Coronary artery (tissue), 2 donors: Measurements from ENCODE around the gene TNFSF10.
A peak's percentile ranks its signal among the peaks of the same experiment; 100 is the strongest.

ENCODE experiments used
- DNase-seq: peaks from one replicate; pipeline ENCODE4 v3.0.0-alpha.2; 2017; ENCODE audit warnings: low spot score
- H3K27ac ChIP-seq, 2 donors: fragments of 200-600 bp; sonication (generic); one replicate each; pipeline ENCODE4 v1.5.1; 2016 to 2019
- H3K4me3 ChIP-seq: fragments of 200-600 bp; sonication (generic); 2 replicates; pipeline ENCODE4 v1.5.1; 2016; ENCODE audit warnings: mild to moderate bottlenecking, moderate library complexity
- TF ChIP-seq, protein P1 (sequence below): fragments of 200-600 bp; sonication (generic); IDR thresholded peaks from one replicate; pipeline ENCODE4 v1.5.1; 2019; ENCODE audit warnings: antibody characterized with exemption

Gene TNFSF10

GRCh38 chr3:172561897-172562640 is 38.8 kb upstream of the TNFSF10 start:
- TF ChIP-seq, protein P1, sequence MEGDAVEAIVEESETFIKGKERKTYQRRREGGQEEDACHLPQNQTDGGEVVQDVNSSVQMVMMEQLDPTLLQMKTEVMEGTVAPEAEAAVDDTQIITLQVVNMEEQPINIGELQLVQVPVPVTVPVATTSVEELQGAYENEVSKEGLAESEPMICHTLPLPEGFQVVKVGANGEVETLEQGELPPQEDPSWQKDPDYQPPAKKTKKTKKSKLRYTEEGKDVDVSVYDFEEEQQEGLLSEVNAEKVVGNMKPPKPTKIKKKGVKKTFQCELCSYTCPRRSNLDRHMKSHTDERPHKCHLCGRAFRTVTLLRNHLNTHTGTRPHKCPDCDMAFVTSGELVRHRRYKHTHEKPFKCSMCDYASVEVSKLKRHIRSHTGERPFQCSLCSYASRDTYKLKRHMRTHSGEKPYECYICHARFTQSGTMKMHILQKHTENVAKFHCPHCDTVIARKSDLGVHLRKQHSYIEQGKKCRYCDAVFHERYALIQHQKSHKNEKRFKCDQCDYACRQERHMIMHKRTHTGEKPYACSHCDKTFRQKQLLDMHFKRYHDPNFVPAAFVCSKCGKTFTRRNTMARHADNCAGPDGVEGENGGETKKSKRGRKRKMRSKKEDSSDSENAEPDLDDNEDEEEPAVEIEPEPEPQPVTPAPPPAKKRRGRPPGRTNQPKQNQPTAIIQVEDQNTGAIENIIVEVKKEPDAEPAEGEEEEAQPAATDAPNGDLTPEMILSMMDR, result no peak
- Histone ChIP-seq H3K27ac (peak overlapping the region; percentile 38 to 63), H3K4me3 (no peak overlapping the region)
- DNase-seq, result no peak

DNA sequence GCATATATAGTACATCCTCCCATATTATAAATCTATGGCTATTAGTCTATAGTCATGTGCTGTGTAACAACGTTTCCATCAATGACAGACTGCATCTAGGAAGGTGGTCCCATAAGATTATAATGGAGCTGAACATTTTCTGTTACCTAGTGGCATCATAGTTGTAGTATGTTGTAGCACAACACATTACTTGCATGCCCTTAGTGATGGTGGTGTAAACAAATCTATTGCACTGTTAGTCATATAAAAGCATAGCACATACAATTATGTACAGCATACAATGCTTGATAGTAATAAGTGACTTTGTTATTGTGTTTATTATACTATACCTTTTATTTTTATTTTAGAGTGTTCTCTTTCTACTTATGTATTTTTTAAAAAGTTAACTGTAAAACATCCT is 37.4 kb upstream of the TNFSF10 start:
- H3K4me3 ChIP-seq, result no peak overlapping the region
- no peak for DNase-seq
- TF ChIP-seq, protein P1, result no peak
- H3K27ac ChIP-seq, result no peak overlapping the region

DNA sequence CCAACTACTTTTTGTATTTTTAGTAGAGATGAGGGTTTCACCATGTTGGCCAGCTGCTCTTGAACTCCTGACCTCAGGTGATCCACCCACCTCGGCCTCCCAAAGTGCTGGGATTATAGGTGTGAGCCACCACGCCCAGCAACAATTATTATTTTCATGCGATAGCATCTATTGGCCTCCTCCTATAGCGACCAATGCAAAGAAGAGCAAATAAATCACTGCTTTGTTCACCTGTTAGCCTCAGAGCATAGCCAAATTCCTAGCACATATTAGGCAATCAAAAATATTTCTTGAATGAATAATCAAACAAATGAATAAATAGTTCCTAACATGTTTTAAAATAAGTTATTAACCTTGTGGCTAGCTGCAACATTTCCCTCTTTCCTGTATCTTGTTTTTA is 36.8 kb upstream of the TNFSF10 start:
- TF ChIP-seq, protein P1, result no peak

DNA sequence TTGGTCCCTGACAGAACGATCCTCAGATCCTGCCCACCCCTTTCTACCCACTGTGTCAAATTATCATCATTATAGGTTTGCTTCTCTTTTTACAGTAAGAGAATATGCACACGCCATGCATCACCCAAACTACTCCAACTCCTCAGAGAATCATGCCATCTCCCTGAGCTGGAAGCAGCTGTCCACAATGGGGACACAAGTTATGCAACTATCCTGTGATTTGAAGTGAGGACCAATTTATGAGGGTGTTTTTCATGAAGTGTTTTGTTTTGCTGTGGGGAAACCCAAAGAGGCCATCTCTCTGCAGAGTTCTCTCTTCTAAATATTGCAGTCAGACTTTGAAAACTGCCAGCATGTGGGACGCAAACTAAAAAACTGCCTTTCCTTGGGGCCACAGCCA is 35.8 kb upstream of the TNFSF10 start:
- TF ChIP-seq, protein P1, result no peak
- Histone ChIP-seq H3K4me3 (no peak overlapping the region), H3K27ac (no peak overlapping the region)
- no peak for DNase-seq

More for the DNA sequence above, 36.8 kb upstream of the TNFSF10 start:
- Histone ChIP-seq H3K27ac (no peak overlapping the region), H3K4me3 (no peak overlapping the region)
- DNase-seq, result no peak

- Histone ChIP-seq H3K27ac (peak overlapping the region in 1 of 2 donors; percentile 68), H3K4me3 (no peak overlapping the region)
- TF ChIP-seq, protein P1, result no peak
- no peak for DNase-seq
Measured at GRCh38 chr3:172557515-172558220, 34.4 kb upstream of the TNFSF10 start.

DNA sequence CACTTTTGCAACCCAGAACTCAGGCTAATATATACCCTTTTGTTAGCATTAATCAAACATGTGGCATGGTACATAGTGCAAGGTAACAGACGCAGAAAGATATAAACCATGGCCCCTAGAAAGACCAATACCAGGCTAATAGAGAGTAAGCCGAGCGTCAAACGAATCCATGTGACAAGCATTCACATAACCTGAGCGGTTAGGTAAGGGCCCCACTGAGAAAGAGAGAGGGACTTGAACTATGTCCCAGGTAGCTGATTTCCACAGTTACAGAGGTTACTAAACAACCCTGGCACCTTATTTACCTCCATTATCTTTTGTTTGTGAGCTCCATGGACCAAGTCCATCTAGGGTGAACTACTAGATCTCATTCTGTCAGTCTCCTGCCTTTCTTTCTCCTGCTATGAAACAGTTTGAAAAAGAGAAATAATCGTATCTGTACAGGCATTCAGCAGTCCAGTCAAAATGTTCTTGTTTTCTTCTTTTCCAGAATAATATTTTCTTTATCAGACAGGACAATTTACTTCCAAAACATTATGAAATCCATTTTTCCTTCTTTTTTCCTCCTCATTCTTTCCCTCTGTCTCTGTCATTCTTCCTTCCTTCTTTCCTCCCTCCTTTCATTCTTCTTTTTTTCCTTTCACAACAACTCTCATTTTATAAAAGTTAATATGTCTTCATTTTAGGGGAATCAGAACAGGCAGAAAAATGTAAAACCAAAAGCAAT is 30.5 kb upstream of the TNFSF10 start:
- Histone ChIP-seq H3K27ac (no peak overlapping the region), H3K4me3 (no peak overlapping the region)
- TF ChIP-seq, protein P1, result no peak
- DNase-seq, result no peak
